GM03348 (cell line): ENCODE measurements around the gene C1QTNF8.

Experiments used
- DNase-seq: peaks from one replicate; pipeline ENCODE4 v3.0.0; 2012; ENCODE audit warnings: low spot score

C1QTNF8 gene

DNA sequence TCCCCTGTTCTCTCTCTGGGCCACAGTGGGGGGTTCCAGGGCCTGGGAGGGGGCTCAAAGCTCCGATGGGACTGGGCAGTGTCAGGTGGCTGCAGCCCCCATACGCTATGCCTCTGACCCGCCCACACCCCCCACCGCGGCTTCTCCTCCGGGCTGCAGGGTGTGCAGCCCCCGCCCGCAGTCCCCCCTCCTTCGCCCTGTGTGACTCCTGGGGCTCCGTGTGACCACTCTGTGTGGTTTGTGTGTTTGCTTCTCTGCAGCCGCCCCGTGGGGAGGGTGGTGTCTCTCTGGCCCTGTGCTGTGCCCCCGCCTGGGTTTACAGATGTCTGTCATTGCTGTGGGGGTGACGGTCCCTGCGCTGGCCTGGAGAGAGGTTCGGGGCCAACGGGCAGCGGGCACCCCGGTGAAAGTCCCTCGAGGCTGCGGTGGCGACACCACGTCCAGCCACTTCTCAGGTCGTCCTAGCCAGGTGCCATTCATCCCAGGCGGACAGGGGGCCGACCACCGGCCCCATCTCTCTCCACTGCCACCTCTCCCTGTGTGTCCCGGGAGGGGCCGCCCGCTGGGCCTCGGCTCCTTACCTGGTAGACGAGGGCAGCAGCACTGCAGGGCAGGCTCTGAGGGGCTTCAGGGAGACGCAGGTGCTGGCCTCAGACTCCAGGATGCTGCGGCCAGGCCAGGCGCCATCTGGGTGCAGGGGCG lies 18.0 kb downstream of the C1QTNF8 start:
- no peak for DNase-seq

GRCh38 chr16:1076801-1077576 lies 19.1 kb downstream of the C1QTNF8 start:
- DNase-seq: no peak

DNA sequence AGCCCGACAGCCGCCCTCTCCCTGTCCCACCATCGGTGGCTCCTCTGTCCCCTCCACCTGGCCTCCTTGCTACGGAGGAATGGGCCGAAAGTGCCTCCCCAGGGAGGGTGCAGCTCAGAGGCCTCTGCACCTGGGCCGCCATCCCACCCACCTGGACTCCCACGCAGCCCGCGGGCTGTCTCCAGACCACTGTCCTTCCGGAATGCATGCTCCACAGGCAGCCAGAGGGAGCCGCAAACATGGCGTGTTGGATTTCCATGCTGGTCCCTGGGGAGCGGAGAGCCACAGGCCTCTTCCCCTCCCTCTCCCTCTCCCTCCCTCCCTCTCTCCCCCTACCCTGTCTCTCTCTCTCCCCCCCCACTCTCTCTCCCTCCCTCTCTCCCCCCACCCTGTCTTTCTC lies 20.5 kb downstream of the C1QTNF8 start:
- DNase-seq: no peak

GRCh38 chr16:1074379-1074649 lies 21.7 kb downstream of the C1QTNF8 start:
- DNase-seq: no peak

DNA sequence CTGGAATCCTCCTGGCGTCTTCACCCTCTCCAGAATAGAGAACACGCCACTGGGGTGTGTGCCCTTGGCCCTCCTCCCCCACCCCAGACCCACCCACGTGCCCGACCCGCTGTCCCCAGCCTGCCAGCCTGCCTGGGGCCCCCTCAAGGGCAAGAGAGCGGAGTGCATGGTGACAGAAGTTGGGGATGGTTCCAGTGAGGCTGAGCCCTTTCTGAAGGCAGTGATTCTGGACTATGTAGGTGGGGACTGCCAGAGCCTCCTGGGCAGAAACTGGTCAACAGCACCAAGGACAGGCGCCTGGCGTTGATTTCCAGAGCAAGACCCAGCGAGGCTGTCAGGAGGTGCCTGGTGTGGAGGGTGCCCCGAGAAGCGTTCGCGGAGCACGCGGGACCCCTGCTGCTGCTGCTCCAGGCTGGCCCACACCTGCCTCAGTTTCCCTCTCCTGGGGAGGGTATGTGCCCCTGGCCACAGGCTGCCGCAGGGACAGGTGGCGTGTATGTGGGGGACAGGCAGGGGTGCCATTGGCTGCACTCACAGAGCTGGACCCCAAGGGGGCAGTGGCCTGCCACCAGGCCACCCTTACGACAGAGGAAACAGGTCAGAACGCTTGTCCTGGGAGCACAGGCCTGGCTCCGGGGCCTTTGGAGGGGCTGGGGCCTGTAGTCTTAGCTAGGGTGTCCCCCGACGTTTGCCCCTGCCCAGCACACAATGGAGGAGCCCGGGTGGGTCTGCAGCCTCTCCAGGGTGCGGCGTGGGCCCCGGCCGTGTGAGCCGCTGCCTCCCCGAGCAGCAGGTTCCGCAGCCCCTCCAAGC lies 22.3 kb downstream of the C1QTNF8 start:
- no peak for DNase-seq

- no peak for DNase-seq
Observed at GRCh38 chr16:1073262-1073558, 22.8 kb downstream of the C1QTNF8 start.

- no peak for DNase-seq
Observed at GRCh38 chr16:1072526-1073261, 23.4 kb downstream of the C1QTNF8 start, which contains the start of gene SSTR5. SSTR5 (plus strand) TSS chr16:1072747; CDS start chr16:1078869, 6,122 bp downstream.

DNA sequence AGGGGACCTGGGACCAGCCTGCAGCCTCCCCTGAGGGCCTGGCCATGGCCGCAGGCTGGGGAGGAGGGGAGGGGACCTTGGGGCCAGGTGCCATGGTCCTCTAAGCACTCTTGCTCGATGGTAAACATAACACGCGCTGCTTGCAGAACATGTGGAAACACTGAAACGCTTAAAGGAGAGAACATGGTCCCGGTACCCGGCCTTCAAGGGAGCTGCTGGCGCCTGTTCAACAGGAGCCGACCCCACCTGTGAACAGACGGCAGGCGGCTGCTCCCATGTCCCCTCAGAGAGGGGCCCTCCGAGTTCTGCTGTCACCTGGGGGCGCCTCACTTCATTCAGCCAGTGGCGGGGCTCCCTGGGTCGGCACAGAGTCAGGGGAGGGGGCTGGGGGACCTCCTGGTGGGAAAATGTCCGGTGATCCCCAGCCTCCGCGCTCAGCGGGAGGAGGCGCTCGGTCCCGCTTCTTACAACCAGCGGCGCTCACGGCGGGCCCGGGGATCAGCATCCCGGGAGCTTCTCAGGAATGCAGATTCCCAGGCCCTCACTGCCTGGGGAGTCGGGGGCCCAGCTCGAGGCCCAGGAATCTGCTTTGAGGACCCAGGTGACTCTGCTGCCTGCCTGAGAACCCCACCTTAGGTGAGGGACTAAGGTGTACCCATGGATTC lies 24.4 kb downstream of the C1QTNF8 start:
- no peak for DNase-seq

- DNase-seq: no peak
Observed at GRCh38 chr16:1070864-1071408, 25.1 kb downstream of the C1QTNF8 start.

GRCh38 chr16:1070084-1070863 lies 25.8 kb downstream of the C1QTNF8 start:
- DNase-seq: no peak

DNA sequence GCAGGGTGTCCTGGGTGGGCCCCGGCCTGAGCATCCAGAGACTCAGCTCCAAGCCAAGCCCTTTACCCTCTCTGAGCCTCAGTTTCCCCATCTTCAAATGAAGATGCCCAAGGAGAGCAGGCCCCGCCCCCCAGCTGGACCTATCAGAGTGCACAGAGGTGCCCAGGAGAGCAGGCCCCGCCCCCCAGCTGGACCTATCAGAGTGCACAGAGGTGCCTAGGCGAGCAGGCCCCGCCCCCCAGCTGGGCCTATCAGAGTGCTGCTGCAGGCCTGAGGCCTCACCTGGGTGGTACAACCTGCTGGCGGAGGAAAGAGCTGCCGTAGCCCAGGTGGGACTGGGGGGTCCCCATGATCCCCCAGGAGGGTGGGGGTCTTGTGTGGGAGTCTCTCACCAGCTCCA lies 26.9 kb downstream of the C1QTNF8 start:
- no peak for DNase-seq

DNA sequence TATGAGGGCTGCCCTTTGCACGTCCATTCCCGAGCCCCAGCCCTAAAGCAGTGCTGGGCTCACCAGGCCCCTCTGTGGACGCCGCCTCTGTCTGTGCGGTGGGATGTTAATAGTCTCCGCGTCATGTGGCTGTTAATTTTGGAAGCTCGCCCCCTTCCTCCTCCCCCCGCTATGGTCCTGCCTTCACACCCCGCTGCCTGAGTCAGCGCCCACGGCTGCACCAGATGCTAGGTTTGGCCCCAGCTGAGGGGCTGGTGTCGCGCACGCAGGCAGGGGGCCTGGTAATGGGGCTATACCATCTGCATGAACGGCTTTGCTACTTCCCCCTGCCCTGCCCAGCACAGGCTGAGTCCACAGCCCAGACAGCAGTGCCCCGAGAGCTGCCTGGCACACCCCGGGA lies 27.6 kb downstream of the C1QTNF8 start:
- no peak for DNase-seq

- no peak for DNase-seq
Observed at GRCh38 chr16:1067629-1068028, 28.4 kb downstream of the C1QTNF8 start.

- DNase-seq: no peak
Observed at GRCh38 chr16:1066584-1067172, 29.4 kb downstream of the C1QTNF8 start.

DNA sequence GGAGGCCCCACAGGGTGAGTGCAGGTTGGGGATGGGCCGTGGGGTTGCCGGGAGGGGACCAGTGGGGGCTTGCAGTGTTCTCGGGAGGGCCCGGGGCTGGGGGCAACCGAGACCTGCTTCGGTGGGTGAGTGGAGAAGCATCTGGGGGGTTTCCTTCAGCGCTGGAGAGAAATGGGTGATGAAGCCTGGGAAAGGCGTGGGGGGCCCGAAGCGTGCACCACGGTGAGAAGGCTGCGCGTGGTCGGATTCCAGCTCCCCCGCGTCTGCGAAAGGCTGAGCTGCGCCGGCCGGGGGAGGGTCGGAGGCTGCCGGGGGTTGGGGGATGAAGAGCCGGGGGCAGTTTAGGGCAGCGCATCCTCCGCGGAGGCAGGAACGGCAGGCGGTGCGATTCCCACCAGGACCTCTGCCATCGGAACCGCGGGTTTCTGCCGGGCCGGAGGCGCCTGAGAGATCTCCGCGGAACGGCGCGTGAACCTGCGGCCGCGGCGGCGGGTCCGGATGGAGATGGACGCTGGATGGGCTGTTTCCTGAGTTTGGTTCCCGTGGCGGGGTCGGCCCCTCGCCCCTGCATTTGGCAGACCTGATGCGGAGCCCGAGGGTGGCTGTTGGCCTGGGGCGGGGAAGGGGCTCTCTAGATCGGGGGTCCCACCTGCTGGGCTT lies 30.4 kb downstream of the C1QTNF8 start:
- no peak for DNase-seq

DNA sequence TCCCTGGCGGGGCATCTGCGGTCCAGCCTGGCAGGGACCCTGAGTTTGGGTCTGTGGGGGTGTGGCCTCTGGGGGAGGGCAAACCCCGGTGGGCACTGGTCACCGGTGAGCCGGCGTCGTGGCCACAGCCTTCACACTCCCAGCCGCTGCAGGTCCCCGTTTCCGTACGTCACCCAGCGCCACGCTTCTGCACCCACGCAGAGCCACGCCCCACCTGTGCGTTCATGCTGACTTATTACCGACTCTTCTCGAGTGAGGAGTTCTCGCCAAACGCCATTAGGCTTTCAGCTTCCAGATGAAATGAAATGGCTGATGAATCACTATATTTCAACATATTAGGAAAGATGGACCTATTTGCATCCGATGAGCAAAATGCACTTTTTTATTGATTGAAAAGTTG lies 32.3 kb downstream of the C1QTNF8 start:
- DNase-seq: no peak

GRCh38 chr16:1062895-1063294 lies 33.1 kb downstream of the C1QTNF8 start:
- DNase-seq: no peak

GRCh38 chr16:1061769-1062505 lies 34.1 kb downstream of the C1QTNF8 start:
- no peak for DNase-seq
